Thyroid gland (tissue), 4 donors: ENCODE data around the gene EN2.

ENCODE experiments used
- CTCF ChIP-seq, 6 experiments: fragments of 200-600 bp in 3 of 6; fragments of 450-650 bp in 3 of 6; sonication (generic) in 3 of 6; IDR thresholded peaks; one replicate each; pipeline ENCODE4 v1.5.1; 2016 to 2019; ENCODE audit warnings: antibody characterized with exemption in 6 of 6, mild to moderate bottlenecking in 2 of 6, inconsistent platforms in 1 of 6, moderate library complexity in 1 of 6
- POLR2A ChIP-seq, 2 donors: fragments of 450-650 bp; IDR thresholded peaks; one replicate each; pipeline ENCODE4 v1.6.1; 2017; ENCODE audit warnings: antibody characterized with exemption in 2 of 2, mild to moderate bottlenecking in 2 of 2, moderate library complexity in 1 of 2

- no peak for TF ChIP-seq CTCF (IDR thresholded peaks at IDR 0.05)
- no peak for TF ChIP-seq POLR2A (IDR thresholded peaks at IDR 0.05)
Measured at GRCh38 chr7:155484483-155485399, 26.8 kb downstream of the EN2 start.
